ENCODE measurements around the gene TCEANC. TPM values are rescaled to one million over a fixed set of nuclear protein-coding genes. Genes with fewer than 3 reads are reported as not detected.

Gene TCEANC
- total RNA-seq, 1 donor, result 5.2 TPM

- no peak for DNase-seq (ENCODE audit: low read depth)
- TF ChIP-seq CTCF (IDR thresholded peaks at IDR 0.05; ENCODE audit: insufficient read depth, low read depth, low read length), result no peak
- H3K4me3 ChIP-seq (ENCODE audit: low read depth, low read length), result no peak overlapping the region
These were observed 2.7 kb downstream of the TCEANC start for GRCh38 chrX:13655674-13656073.

- DNase-seq (ENCODE audit: low read depth), result peak; percentile 78
- TF ChIP-seq CTCF (IDR thresholded peaks at IDR 0.05; ENCODE audit: insufficient read depth, low read depth, low read length), result peak; percentile 65
- no peak overlapping the region for H3K4me3 ChIP-seq (ENCODE audit: low read depth, low read length)
These were observed 5.7 kb downstream of the TCEANC start for GRCh38 chrX:13658602-13659001.

GRCh38 chrX:13659063-13659462, 6.1 kb downstream of the TCEANC start:
- DNase-seq (ENCODE audit: low read depth), result peak; percentile 80
- no peak overlapping the region for H3K4me3 ChIP-seq (ENCODE audit: low read depth, low read length)
- no peak for TF ChIP-seq CTCF (IDR thresholded peaks at IDR 0.05; ENCODE audit: insufficient read depth, low read depth, low read length)

- TF ChIP-seq CTCF (IDR thresholded peaks at IDR 0.05; ENCODE audit: insufficient read depth, low read depth, low read length), result no peak
- peak overlapping the region; percentile 52 for H3K4me3 ChIP-seq (ENCODE audit: low read depth, low read length)
- peak; percentile 69 for DNase-seq (ENCODE audit: low read depth)
These were observed 8.9 kb downstream of the TCEANC start for GRCh38 chrX:13661735-13662288.

GRCh38 chrX:13662355-13662791, 9.4 kb downstream of the TCEANC start:
- H3K4me3 ChIP-seq (ENCODE audit: low read depth, low read length), result peak overlapping the region; percentile 52
- peak; percentile 99 for DNase-seq (ENCODE audit: low read depth)
- TF ChIP-seq CTCF (IDR thresholded peaks at IDR 0.05; ENCODE audit: insufficient read depth, low read depth, low read length), result no peak

- H3K4me3 ChIP-seq (ENCODE audit: low read depth, low read length), result no peak overlapping the region
- no peak for TF ChIP-seq CTCF (IDR thresholded peaks at IDR 0.05; ENCODE audit: insufficient read depth, low read depth, low read length)
- no peak for DNase-seq (ENCODE audit: low read depth)
These were observed 11.1 kb downstream of the TCEANC start for GRCh38 chrX:13664020-13664419.

- no peak overlapping the region for H3K4me3 ChIP-seq (ENCODE audit: low read depth, low read length)
- no peak for TF ChIP-seq CTCF (IDR thresholded peaks at IDR 0.05; ENCODE audit: insufficient read depth, low read depth, low read length)
- no peak for DNase-seq (ENCODE audit: low read depth)
These were observed 13.9 kb downstream of the TCEANC start for GRCh38 chrX:13666836-13667235.

Data from fibroblast of villous mesenchyme (primary cell).